Right ventricle myocardium inferior (tissue), 1 donor: ENCODE measurements around the gene PRTFDC1. TPM values are rescaled to one million over a fixed set of nuclear protein-coding genes. Genes with fewer than 3 reads are reported as not detected.
"Not testable (repeated sequence)": the region's sequence is repeated elsewhere in the genome, so short reads cannot be mapped to it uniquely, and the experiment has no call there.

Source experiments
- ATAC-seq: fragments of 200-7000 bp; cut with Tn5 transposase; one replicate; pipeline ENCODE4 v1.9.1; 2020; ENCODE audit warnings: mild to moderate bottlenecking, moderate library complexity
- DNase-seq: peaks from one replicate; pipeline ENCODE4 v3.0.0; 2021; ENCODE audit errors: missing footprints
- intact Hi-C: fragments of 100-400 bp; cut with DNase I; formaldehyde crosslinking; loops from one replicate; pipeline ENCODE4 v1.11.0; 2022
- total RNA-seq: library from RNA; stranded (reverse); fragmentation: NEBNext Ultra II Directional; extraction: Animal tissue kit (Norgen Biotek cat#: 25700); gene quantifications from one replicate; pipeline ENCODE4 v1.2.1, GENCODE V29; 2021
- donor health status: DM: no; HTN: yes; CAD: no; lungs with severe emphysema.

Gene PRTFDC1
- total RNA-seq, 1 donor from 2014 or later: 7.1 TPM

GRCh38 chr10:24969841-24970281 is 17.5 kb upstream of the PRTFDC1 start:
- intact Hi-C loops: no loop called here
- DNase-seq (no peak), ATAC-seq (peak; percentile 21)

GRCh38 chr10:24968951-24969350 is 16.5 kb upstream of the PRTFDC1 start:
- ATAC-seq, DNase-seq, intact Hi-C loops: not testable (repeated sequence)

DNA sequence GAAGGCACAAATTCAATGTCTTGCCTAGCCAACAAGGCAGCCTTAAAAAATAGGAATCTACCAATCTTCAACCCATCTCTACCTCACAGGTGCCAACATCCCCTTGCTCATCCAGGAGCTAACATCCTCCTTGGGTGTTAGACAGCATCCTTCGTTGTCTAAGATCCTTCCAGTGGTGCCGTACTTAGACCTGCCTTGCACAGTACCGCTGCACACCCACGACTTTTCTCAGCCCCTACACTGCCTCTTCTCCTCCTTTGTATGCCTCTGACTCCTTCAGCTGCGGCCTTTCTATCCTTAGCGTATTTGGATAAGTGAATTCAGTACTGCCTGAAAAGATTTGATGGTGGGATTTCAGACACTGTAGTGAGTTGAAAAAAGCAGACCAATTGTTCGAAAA is 15.9 kb upstream of the PRTFDC1 start:
- intact Hi-C loops: no loop called here
- DNase-seq: no peak
- ATAC-seq: no peak

GRCh38 chr10:24966962-24967481 is 14.6 kb upstream of the PRTFDC1 start:
- intact Hi-C loops: no loop called here
- ATAC-seq: no peak

DNA sequence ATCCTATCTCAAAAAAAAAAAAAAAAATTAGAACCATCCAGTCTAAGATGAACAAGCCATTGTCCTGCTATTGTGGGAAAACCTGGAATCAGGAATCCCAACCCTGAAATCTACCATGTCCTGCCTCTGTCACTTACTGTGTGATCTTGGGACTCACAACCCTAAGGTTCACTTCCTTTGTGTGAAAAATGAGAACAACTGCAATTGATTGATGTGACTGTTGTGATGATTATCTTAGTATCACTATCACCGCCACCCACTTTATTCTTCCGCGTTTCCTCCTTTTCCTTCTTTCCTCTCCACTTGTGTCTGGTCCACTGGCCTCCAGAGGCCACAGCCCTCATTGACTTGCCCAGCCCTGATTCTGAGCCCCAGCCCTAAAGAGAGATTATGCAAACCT is 12.6 kb upstream of the PRTFDC1 start:
- intact Hi-C loops: no loop called here
- no peak for DNase-seq
- ATAC-seq: peak; percentile 32

More at GRCh38 chr10:24966962-24967481, 14.6 kb upstream of the PRTFDC1 start:
- no peak for DNase-seq

- ATAC-seq: no peak
- intact Hi-C loops: no loop called here
Observed at GRCh38 chr10:24963521-24964041, 11.2 kb upstream of the PRTFDC1 start.

DNA sequence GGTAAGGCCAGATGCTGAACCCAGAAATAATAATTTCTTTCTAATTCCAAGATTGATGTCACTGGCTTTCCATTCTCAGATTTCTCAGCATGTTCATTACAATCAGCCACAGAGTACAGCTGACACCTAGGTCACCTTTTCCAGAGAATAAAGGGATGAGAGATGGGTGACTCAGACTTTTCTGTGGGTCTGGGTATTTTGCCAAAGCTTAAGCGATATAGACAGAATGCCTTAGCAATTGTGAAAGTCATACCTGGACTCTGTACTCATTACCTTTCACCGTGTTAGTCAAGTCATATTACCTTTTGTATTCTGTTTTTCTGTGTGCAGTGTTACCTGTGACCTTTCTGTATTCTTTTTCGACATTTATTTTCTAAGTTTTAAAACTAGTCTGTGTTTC is 10.6 kb upstream of the PRTFDC1 start:
- DNase-seq (no peak), ATAC-seq (no peak)
- intact Hi-C loops: no loop called here

More at GRCh38 chr10:24963521-24964041, 11.2 kb upstream of the PRTFDC1 start:
- DNase-seq: no peak

GRCh38 chr10:24961582-24961981 is 9.2 kb upstream of the PRTFDC1 start:
- intact Hi-C loops: no loop called here
- ATAC-seq (no peak), DNase-seq (no peak)

GRCh38 chr10:24959382-24959730 is 7.0 kb upstream of the PRTFDC1 start:
- intact Hi-C loops: no loop called here
- ATAC-seq: no peak
- no peak for DNase-seq

GRCh38 chr10:24958721-24959381 is 6.4 kb upstream of the PRTFDC1 start:
- intact Hi-C loops: no loop called here
- peak; percentile 95 for ATAC-seq
- no peak for DNase-seq

DNA sequence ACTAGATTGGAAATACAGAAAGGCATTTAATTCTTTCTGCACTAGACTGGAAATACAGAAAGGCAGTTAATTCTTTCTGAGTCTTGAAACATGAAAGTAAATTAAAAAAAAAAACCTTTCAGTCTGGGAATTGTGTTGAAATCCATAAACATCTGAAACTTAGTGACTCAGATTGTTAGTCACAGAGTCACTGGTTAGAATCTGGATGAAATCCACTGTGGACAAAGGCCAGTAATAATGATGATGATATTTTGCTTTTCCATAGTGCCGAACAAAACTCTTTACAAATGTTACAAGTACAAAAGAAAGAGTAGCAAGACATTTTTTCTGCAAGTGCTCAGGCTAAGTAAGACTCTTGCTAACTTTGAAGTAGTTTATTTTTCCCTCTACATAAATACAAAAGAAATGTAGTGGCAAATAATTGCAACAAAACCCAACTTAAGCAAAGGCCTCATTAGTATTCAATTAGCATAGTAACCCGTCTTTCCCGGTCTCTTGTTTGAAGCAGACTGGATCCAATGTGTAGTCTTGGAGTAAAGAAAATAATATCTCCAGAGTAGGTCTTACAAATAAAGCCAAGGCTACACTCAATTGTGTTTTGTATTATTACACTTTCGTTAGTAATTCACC is 5.8 kb upstream of the PRTFDC1 start:
- intact Hi-C loops: no loop called here
- peak; percentile 71 for ATAC-seq

DNA sequence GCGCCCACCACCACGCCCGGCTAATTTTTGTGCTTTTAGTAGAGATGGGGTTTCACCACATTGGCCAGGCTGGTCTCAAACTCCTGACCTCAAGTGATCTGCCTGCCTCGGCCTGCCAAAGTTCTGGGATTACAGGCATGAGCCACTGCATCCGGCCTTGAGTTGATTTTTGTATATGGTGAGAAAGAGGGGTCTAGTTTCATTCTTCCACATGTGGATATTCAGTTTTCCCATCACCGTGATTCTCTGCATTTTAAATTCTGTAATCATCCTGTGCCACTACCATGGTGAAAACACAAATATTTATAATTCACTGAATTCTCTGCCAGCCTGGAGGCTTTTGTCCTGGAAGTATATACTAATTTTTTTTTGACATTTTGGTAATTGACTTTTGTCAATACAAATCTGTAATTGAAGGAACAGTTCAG is 5.2 kb upstream of the PRTFDC1 start:
- ATAC-seq, intact Hi-C loops, DNase-seq: not testable (repeated sequence)

More for the DNA sequence above, 5.8 kb upstream of the PRTFDC1 start:
- DNase-seq: no peak

GRCh38 chr10:24953675-24954074 is 1.3 kb upstream of the PRTFDC1 start:
- ATAC-seq: peak; percentile 23
- no peak for DNase-seq
- intact Hi-C loops: loop anchor here (5.0 kb wide), 2 partner anchors 41 to 231 kb away; partner anchors contain the start of gene ARHGAP21

DNA sequence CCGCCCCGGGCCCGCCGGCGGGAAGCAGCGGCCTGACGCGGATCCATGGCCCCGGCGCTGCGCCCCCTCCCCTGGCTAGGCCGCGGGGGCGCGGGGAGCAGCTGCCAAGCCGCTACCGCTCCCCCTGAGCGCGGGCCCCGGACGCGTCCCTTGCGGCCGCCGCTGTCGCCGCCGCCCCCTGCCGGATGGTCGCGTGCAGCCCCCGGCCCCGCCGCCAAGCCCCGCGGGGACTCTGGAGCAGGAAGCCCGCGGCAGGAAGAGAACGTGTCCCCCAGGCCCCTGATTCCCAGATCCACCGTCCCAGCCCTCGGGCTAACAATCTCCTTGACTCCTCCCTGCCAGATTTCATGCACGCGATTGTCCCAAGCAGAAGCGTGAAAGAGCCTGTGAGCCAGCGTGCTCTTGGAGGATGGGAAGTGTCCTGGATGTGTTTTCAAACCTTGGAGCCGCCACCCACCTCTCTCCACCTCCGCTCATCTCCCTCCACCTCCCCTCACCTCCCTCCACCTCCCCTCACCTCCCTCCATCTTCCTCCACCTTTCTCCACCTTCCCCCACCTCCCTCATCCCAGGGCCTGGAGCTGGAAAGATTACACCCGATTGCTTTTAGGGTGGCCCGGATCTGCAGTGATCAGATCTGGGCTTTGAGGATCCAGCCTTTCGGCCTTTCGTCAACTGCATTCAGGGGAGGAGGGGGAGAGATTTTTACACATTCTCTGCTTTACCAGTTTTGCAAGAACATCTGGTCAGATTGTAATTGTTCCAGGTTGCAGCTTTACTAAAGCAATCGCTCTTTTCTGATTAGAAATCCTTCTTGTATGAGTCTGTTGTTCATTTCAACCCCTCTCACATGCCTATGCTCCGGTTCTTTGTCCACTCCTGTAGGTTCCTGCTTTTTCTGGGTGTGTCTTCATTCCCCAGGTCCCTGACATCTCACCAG is 570 bp upstream of the PRTFDC1 start:
- peak; percentile 73 for DNase-seq
- intact Hi-C loops: loop anchor here (5.0 kb wide), 2 partner anchors 41 to 231 kb away; partner anchors contain the start of gene ARHGAP21

GRCh38 chr10:24951201-24952142 is 934 bp downstream of the PRTFDC1 start:
- DNase-seq (no peak), ATAC-seq (peak; percentile 10)
- intact Hi-C loops: loop anchor here (5.0 kb wide), 2 partner anchors 39 to 229 kb away; partner anchors contain the start of gene ARHGAP21

More for the DNA sequence above, 570 bp upstream of the PRTFDC1 start:
- peak; percentile 48 for ATAC-seq

DNA sequence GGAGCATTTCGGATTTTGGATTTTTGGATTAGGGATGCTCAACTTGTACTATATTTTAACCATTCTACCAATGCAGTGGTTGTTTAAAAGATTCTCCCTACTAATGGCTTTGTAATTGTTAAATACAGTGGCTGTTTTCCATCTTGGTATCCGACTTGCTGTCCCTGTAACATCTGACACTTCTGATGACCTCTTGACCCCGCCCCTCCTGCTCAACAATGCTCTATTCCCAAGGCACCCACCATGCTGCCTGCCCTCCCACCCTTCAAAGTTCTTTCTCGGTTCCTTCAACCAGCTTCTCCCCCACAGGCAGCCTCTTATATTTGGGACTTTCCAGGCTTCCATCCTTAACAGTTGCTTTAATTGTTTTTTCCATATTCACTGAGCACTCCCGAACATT is 2.0 kb downstream of the PRTFDC1 start:
- DNase-seq: no peak
- intact Hi-C loops: loop anchor here (5.0 kb wide), 2 partner anchors 38 to 228 kb away; partner anchors contain the start of gene ARHGAP21
- ATAC-seq: no peak

GRCh38 chr10:24949616-24950015 is 2.8 kb downstream of the PRTFDC1 start:
- ATAC-seq (no peak), DNase-seq (no peak)
- intact Hi-C loops: loop anchor here (5.0 to 10.0 kb wide), 4 partner anchors 33 to 227 kb away; partner anchors contain the start of gene ARHGAP21
